ENCODE measurements around the gene TLDC2.

The TLDC2 gene

DNA sequence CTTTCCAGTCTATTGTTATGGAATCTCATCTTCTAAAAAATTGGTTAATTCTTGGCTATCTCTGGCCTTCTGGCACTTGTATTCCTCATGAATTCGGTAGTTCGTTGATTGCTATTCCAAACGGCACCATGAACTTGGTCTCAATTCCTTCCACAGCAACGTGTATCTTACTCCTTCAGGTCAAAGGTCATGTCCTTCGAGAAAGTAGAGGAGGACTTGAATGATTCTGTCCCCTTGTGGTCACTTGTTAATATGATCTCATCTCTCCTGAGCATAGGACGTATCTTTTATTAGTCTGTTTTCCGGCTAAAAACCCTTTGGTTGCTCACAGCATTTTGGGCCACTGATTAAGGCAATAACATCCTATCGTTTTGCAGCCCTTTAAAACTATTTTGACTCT, 9.4 kb downstream of the TLDC2 start:
- Histone ChIP-seq H3K4me3 (replicated peaks; ENCODE audit: insufficient read depth, low read length) (no peak overlapping the region), H3K27me3 (ENCODE audit: insufficient read depth, poor library complexity, severe bottlenecking) (no peaks in the 10 kb centered on the region), H3K27ac (replicated peaks) (no peak overlapping the region)
- no peak for DNase-seq (ENCODE audit: low read depth in 1 of 2, low spot score in 1 of 2)
- TF ChIP-seq GABPA (IDR thresholded peaks at IDR 0.05; ENCODE audit: low read depth), result no peak
- no peak for TF ChIP-seq SPI1 (IDR thresholded peaks at IDR 0.05; ENCODE audit: borderline replicate concordance, low read depth)
- TF ChIP-seq, protein P1, sequence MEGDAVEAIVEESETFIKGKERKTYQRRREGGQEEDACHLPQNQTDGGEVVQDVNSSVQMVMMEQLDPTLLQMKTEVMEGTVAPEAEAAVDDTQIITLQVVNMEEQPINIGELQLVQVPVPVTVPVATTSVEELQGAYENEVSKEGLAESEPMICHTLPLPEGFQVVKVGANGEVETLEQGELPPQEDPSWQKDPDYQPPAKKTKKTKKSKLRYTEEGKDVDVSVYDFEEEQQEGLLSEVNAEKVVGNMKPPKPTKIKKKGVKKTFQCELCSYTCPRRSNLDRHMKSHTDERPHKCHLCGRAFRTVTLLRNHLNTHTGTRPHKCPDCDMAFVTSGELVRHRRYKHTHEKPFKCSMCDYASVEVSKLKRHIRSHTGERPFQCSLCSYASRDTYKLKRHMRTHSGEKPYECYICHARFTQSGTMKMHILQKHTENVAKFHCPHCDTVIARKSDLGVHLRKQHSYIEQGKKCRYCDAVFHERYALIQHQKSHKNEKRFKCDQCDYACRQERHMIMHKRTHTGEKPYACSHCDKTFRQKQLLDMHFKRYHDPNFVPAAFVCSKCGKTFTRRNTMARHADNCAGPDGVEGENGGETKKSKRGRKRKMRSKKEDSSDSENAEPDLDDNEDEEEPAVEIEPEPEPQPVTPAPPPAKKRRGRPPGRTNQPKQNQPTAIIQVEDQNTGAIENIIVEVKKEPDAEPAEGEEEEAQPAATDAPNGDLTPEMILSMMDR (IDR thresholded peaks at IDR 0.05; ENCODE audit: insufficient read depth, low read length), result no peak
- TF ChIP-seq POLR2AphosphoS5 (IDR thresholded peaks at IDR 0.05; ENCODE audit: low read depth), result no peak
- TF ChIP-seq, protein P2, sequence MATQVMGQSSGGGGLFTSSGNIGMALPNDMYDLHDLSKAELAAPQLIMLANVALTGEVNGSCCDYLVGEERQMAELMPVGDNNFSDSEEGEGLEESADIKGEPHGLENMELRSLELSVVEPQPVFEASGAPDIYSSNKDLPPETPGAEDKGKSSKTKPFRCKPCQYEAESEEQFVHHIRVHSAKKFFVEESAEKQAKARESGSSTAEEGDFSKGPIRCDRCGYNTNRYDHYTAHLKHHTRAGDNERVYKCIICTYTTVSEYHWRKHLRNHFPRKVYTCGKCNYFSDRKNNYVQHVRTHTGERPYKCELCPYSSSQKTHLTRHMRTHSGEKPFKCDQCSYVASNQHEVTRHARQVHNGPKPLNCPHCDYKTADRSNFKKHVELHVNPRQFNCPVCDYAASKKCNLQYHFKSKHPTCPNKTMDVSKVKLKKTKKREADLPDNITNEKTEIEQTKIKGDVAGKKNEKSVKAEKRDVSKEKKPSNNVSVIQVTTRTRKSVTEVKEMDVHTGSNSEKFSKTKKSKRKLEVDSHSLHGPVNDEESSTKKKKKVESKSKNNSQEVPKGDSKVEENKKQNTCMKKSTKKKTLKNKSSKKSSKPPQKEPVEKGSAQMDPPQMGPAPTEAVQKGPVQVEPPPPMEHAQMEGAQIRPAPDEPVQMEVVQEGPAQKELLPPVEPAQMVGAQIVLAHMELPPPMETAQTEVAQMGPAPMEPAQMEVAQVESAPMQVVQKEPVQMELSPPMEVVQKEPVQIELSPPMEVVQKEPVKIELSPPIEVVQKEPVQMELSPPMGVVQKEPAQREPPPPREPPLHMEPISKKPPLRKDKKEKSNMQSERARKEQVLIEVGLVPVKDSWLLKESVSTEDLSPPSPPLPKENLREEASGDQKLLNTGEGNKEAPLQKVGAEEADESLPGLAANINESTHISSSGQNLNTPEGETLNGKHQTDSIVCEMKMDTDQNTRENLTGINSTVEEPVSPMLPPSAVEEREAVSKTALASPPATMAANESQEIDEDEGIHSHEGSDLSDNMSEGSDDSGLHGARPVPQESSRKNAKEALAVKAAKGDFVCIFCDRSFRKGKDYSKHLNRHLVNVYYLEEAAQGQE (IDR thresholded peaks at IDR 0.05; ENCODE audit: insufficient replicate concordance, low read depth), result no peak

DNA sequence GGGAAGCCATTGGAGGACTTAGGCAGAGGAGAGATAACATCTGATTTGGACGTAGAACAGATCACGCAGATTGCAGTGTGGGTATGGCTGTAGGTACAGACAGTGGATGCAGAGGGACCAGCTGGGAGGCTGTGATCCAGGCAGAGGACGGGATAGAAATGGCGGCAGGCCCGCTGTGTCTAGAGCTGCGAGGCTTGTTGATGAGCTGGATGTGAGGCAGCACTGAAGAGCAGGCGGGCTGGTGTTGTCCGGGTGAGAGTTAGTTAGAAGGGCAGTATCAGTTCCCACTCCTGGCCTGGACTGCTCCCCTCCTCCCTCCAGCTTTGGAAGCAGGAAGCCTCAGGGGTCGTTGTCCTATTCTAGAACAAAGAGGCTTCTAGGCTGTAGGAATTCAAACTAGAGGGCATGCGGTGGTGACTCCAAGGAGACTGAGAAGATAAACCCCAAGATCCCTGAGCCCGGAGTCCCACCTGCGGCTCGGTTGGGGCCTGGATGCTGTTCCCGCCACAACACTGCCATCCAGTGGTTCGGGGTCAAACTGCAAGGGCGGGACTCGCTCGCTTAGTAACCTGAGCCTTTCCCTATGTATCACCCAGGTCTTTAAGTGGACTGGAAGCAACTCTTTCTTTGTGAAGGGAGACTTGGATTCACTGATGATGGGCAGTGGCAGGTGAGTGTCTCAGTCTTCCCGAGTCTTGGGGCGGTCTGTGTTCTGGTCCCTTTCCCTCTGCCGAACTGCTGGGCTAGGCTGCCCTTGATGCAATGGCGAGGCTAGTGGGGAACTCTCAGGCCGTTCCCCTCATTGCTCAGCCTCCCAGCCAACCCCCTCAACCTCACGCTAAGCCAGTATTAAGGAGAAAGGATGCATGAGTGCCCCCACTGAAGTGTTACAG, 11.2 kb downstream of the TLDC2 start:
- no peak for TF ChIP-seq GABPA (IDR thresholded peaks at IDR 0.05; ENCODE audit: low read depth)
- TF ChIP-seq, protein P1 (IDR thresholded peaks at IDR 0.05; ENCODE audit: insufficient read depth, low read length), result peak; percentile 99
- Histone ChIP-seq H3K27me3 (ENCODE audit: insufficient read depth, poor library complexity, severe bottlenecking) (no peaks in the 10 kb centered on the region), H3K4me3 (replicated peaks; ENCODE audit: insufficient read depth, low read length) (no peak overlapping the region), H3K27ac (replicated peaks) (no peak overlapping the region)
- peak; percentile 37 to 79 for DNase-seq (ENCODE audit: low read depth in 1 of 2, low spot score in 1 of 2)

DNA sequence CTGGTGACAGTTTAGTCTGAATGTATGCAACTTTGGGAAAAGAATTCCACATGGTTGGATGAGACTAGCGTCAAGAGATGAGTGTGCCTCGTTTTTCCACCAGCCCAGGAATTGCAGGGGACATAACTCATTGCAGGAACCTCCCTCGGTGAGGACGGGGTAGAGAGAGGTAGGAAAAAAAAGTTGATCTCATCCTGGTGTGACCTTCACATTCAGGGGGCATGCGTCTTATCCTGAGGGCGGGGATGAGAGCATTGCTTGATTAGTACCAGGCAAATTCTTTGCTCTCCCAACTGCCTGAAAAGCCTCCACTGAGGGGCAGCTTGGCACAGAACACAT, 11.8 kb downstream of the TLDC2 start:
- Histone ChIP-seq H3K4me3 (replicated peaks; ENCODE audit: insufficient read depth, low read length) (no peak overlapping the region), H3K27ac (replicated peaks) (no peak overlapping the region), H3K27me3 (ENCODE audit: insufficient read depth, poor library complexity, severe bottlenecking) (no peaks in the 10 kb centered on the region)
- TF ChIP-seq SPI1 (IDR thresholded peaks at IDR 0.05; ENCODE audit: borderline replicate concordance, low read depth) (no peak), GABPA (IDR thresholded peaks at IDR 0.05; ENCODE audit: low read depth) (no peak), POLR2AphosphoS5 (IDR thresholded peaks at IDR 0.05; ENCODE audit: low read depth) (no peak)
- TF ChIP-seq, protein P1 (IDR thresholded peaks at IDR 0.05; ENCODE audit: insufficient read depth, low read length), result no peak
- TF ChIP-seq, protein P2 (IDR thresholded peaks at IDR 0.05; ENCODE audit: insufficient replicate concordance, low read depth), result no peak
- DNase-seq (ENCODE audit: low read depth in 1 of 2, low spot score in 1 of 2), result no peak
